SK-N-MC (cell line): ENCODE data around the gene RAB35.

Experiments
- EZH2 ChIP-seq: fragments of 200-600 bp; sonication (generic); IDR thresholded peaks from one replicate; pipeline ENCODE4 v1.6.1; 2017; ENCODE audit warnings: antibody characterized with exemption
- FOXP2 ChIP-seq: optimal IDR thresholded peaks from 2 replicates; pipeline ENCODE3; 2011; ENCODE audit warnings: mild to moderate bottlenecking, moderate library complexity; ENCODE audit not compliant: insufficient read depth; ENCODE audit errors: extremely low read length, control extremely low read depth
- POLR2AphosphoS5 ChIP-seq: IDR thresholded peaks from 2 replicates; pipeline ENCODE4 v1.6.1; 2012; ENCODE audit warnings: mild to moderate bottlenecking, low read depth, low read length, borderline replicate concordance

GRCh38 chr12:120140603-120141002, 24.1 kb upstream of the RAB35 start:
- TF ChIP-seq POLR2AphosphoS5 = no peak
- no peak for TF ChIP-seq EZH2
- no peak for TF ChIP-seq FOXP2
